Measurements from ENCODE around the gene MAP3K21.

MAP3K21 gene

GRCh38 chr1:233390842-233391737 is 63.6 kb downstream of the MAP3K21 start:
- DNase-seq = no peak

DNA sequence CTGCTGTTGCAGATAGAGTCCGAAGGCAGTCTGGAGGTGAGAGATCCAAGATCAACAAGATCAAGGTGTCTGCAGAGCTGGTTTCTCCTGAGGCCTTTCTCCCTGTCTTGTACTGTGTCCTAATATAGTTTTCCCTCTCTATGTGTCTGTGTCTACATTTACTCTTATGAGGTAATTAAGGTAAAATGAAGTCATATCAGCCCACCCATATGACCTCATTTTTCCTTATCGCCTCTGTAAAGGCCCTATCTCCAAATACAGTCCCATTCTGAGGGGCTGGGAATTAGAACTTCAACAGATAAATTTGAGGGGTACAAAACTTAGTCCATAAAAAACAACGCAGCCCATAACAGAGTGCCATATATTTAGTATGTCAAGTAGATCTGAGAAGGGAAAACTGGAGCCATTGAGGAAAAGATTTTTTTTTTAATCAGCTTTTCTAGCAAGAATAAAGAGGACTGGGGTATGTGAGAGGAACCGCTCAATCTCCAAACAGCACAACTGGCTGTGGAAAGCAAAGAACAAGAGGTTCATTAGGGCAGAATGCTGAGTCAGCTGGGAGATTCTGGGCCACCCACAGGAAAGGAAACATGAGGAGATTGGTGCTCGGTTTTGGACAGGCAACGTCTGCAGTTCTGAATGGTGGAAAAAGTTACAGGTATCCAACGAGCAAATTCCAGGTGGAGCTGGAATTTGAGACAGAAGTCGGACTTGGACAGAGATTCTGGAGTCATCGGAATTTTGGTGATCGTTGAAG is 65.7 kb downstream of the MAP3K21 start:
- no peak for DNase-seq

- DNase-seq = no peak
Observed at GRCh38 chr1:233393926-233394680, 66.6 kb downstream of the MAP3K21 start.

DNA sequence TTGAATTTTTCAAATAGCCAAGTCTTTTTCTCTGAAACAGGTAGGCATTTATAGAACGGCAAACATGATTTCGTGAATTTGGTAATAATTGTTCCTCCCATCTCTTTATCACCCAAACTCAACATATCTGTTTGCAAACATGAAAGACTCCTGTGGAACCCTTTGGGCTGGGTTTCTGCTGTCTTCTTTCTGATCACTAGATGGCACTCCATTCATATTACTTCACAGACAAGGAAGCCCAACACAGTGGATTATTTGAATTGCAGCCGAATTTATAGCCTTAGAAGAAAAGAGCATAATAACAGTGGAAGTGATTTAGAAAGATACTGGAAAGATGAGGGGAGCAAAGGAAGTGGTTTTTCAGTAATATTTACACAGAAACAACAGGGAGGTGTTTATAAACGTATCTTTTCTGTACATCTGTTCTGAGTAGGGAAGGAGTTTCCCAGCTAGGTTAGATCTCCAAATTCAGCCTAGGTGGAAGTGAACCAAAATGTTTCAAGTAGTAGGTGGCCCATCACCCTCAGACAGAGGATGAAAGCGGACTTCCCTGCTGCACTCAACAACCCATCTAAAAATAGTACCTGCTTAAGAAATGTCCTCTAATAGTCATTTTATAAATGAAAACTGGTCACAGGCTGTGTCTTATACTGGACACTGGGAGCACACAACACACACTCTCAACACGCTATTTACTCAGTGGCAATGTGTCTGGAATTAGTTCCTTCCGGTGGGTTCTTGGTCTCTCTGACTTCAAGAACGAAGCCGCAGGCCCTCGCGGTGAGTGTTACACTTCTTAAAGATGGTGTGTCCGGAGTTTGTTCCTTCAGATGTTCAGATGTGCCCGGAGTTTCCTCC is 67.6 kb downstream of the MAP3K21 start:
- DNase-seq = peak; percentile 65 to 82

GRCh38 chr1:233395863-233396646 is 68.5 kb downstream of the MAP3K21 start:
- DNase-seq = no peak

- DNase-seq = no peak
Observed at GRCh38 chr1:233406339-233406960, 78.9 kb downstream of the MAP3K21 start.

GRCh38 chr1:233406994-233407631 is 79.6 kb downstream of the MAP3K21 start:
- DNase-seq = no peak

DNA sequence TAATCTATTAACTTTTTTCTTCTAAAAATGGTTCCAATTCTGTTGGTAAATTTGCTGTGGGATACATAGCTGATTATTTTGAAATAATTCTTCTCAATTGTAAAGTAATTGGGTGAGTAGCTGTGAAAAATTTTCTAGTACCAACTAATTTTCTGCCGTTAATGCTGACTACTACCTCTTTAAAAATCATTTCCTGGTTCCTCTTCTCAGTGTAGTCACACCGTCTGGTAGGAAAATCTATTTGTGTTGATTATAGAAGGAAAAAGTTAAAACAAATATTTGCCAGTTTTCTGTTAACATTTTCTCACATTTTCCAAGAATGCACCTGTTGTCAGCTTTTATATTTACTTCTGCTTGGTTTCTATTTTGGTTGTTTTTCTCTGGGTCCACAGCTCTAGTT is 82.0 kb downstream of the MAP3K21 start:
- DNase-seq = no peak

DNA sequence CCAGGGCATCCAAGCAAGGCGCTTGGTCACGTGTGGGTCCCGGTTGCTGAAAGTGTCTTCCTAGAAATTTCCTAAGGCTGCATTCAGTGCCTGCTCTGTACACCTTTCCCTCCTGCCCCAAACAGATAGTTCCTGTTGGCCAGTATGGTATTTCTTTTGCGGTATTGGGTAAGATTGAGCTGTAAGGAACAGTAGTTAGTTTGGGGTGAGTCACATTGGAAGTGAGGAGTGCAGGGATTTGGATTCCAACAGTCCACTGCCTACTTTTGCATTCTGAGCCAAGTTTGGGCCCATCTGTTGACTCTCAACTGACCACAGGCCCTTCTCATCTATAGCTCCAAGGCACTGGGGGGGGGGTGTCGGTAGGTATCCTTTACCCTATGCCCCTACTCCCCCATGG is 83.4 kb downstream of the MAP3K21 start:
- DNase-seq = no peak

GRCh38 chr1:233412812-233413211 is 85.3 kb downstream of the MAP3K21 start:
- DNase-seq = no peak

GRCh38 chr1:233421293-233421692 is 93.8 kb downstream of the MAP3K21 start:
- DNase-seq = no peak

- no peak for DNase-seq
Observed at GRCh38 chr1:233424779-233425178, 97.3 kb downstream of the MAP3K21 start.

- no peak for DNase-seq
Observed at GRCh38 chr1:233427907-233428306, 100.4 kb downstream of the MAP3K21 start.

GRCh38 chr1:233431753-233432403 is 104.4 kb downstream of the MAP3K21 start:
- DNase-seq = no peak

DNA sequence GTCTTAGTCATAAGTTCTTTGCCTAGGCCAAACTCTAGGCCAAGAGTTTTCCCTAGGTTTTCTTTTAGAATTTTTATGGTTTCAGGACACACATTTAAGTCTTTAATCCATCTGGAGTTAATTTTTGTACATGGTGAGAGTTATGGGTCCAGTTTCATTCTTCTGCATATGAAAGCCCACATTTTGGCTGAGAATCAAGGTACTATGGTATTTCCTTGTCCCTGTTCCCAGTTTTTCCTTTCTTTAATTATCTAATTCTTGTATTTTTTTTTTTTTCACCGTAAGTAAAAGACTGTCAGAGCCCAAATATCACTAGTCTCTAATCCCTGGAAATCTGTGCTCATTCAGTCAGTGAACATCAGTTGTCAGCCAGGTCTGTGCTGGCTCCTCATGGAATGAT is 105.4 kb downstream of the MAP3K21 start:
- no peak for DNase-seq

- no peak for DNase-seq
Observed at GRCh38 chr1:233433436-233434210, 106.1 kb downstream of the MAP3K21 start.
